ENCODE data around the gene SCD5. TPM values are rescaled to one million over a fixed set of nuclear protein-coding genes. Genes with fewer than 3 reads are reported as not detected.

SCD5 gene
- total and polyA plus RNA-seq, 2 donors (not counting 3 experiments of a cell fraction or from before 2014, with no cell fraction given) = 38.4 to 38.5 TPM

DNA sequence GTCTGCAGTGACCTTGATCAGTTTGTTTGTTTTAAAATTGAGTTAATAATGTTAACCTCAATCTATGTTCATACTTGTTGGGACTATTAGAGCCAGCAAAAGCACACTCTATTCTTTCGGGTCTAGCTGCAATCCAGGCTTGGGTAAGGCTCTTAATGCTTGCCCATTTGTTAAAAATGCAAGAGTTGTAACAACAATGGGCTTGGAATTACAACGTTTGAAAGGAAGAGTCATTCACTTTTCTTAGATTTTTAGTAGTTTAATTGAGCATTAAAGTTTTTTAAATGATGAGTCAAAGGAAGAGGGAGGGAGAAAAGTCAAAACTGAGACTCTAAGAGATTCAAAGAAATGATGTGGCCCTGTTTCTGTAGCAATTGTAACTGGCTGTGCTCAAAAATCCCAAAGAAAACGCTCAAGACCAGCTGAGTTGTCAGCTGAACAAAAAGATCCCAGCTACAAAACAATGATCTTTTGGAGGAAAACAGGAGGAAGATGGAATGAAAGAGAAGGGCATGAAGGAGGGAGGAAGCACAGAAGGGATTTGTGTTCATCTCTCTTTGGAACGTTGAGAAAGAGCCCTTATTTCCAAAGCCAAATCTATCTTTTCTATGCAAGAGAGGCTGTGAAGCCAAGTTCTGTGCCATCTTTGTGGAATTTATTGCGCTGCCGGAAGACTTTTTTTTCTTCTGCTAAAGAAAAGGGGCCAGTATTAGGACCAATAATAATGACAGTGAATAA, 5.5 kb downstream of the SCD5 start:
- H3K9me1 ChIP-seq (replicated peaks; ENCODE audit: control insufficient read depth, extremely low read depth, insufficient read depth, low read length) = no peaks in the 10 kb centered on the region
- no peak for TF ChIP-seq FOS (IDR thresholded peaks at IDR 0.05; ENCODE audit: borderline replicate concordance, insufficient read depth, low read length)
- no peak for TF ChIP-seq EZH2 (IDR thresholded peaks at IDR 0.05; ENCODE audit: borderline replicate concordance, low read depth, low read length, severe bottlenecking)
- TF ChIP-seq POLR2AphosphoS5 (IDR thresholded peaks at IDR 0.05; ENCODE audit: insufficient read depth, low read depth, low read length) = no peak
- no peak for TF ChIP-seq POLR2A (IDR thresholded peaks at IDR 0.05; ENCODE audit: low read depth, low read length)
- ChIA-PET POLR2A (no interaction called here), CTCF (interaction anchor here (0.8 kb wide), 1 partner anchor 10 kb away, joined by 3 read pairs; no protein-coding TSS in a partner anchor)
- H3K79me2 ChIP-seq (ENCODE audit: control insufficient read depth, insufficient read depth, low read length) = peaks cover 34% of the 10 kb centered on the region
- no peak overlapping the region for H3K9ac ChIP-seq (replicated peaks; ENCODE audit: extremely low read depth, insufficient read depth, low read length)
- dilution Hi-C loops (cut with MboI; ENCODE audit: extremely low pct_ligation_motif_present, low sequenced_read_pairs) = no loop called here
- no peaks in the 10 kb centered on the region for H3K9me3 ChIP-seq (replicated peaks; ENCODE audit: control insufficient read depth, insufficient read depth, low read length)
- DNase-seq (ENCODE audit: low read depth, low spot score) = no peak
- no TSS peak for BruUV-seq (replicated peaks)
- no peak overlapping the region for H3K27ac ChIP-seq (ENCODE audit: insufficient read depth, low read depth, low read length)
- no peak overlapping the region for H3K4me2 ChIP-seq (ENCODE audit: insufficient read depth, low read length)
- H3K4me3 ChIP-seq (replicated peaks in 1 of 3; ENCODE audit: insufficient read depth in 1 of 3, low read depth in 1 of 3, low read length in 3 of 3) = no peak overlapping the region
- H3K36me3 ChIP-seq (ENCODE audit: control insufficient read depth in 2 of 2, extremely low read depth in 1 of 2, insufficient read depth in 2 of 2, low read length in 2 of 2) = peaks cover 0 to 2% of the 10 kb centered on the region in 2 experiments
- peak; percentile 21 for FAIRE-seq
- H4K20me1 ChIP-seq (replicated peaks; ENCODE audit: control insufficient read depth, extremely low read depth, insufficient read depth, low read length) = no peaks in the 10 kb centered on the region
- H3K27me3 ChIP-seq (ENCODE audit: control insufficient read depth in 2 of 2, insufficient read depth in 2 of 2, low read length in 2 of 2) = no peaks in the 10 kb centered on the region
- intact Hi-C loops (cut with micrococcal nuclease) = loop anchor here (10.0 kb wide), 1 partner anchor 462 kb away; no protein-coding TSS in a partner anchor
- no peak overlapping the region for H2AFZ ChIP-seq (ENCODE audit: low read depth, low read length)
- H3K4me1 ChIP-seq (ENCODE audit: control insufficient read depth, extremely low read depth, insufficient read depth, low read length) = peaks cover 23% of the 10 kb centered on the region

DNA sequence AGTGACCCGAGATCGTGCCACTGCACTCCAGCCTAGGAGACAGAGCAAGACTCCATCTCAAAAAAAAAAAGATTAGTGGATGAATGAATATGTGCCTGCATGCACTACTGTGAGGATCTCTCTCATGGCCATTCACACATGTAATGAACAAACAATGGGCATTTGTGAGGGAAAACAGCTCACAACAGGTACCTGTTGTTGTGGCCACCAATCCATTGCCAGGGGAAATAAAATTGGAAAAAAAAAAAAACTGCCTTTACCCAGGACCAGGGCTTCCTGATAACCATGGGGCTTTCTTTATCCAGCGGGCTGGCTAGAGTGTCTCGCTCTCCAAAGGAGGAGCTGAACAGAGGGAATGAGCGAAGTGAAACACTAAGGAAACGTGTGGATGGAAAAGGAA, 7.4 kb downstream of the SCD5 start:
- no peak for TF ChIP-seq GATA2 (IDR thresholded peaks at IDR 0.05; ENCODE audit: insufficient read depth, insufficient read length, low read depth, low read length)
- TF ChIP-seq, protein P1, sequence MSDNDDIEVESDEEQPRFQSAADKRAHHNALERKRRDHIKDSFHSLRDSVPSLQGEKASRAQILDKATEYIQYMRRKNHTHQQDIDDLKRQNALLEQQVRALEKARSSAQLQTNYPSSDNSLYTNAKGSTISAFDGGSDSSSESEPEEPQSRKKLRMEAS (IDR thresholded peaks at IDR 0.05; ENCODE audit: insufficient read depth, insufficient read length) = no peak
- TF ChIP-seq FOS (IDR thresholded peaks at IDR 0.05; ENCODE audit: borderline replicate concordance, insufficient read depth, low read length) = no peak
- no peak for TF ChIP-seq POLR2A (IDR thresholded peaks at IDR 0.05; ENCODE audit: low read depth, low read length)
- no peak for TF ChIP-seq POLR2AphosphoS5 (IDR thresholded peaks at IDR 0.05; ENCODE audit: insufficient read depth, low read depth, low read length)
- TF ChIP-seq EZH2 (IDR thresholded peaks at IDR 0.05; ENCODE audit: borderline replicate concordance, low read depth, low read length, severe bottlenecking) = no peak
- TF ChIP-seq, protein P2, sequence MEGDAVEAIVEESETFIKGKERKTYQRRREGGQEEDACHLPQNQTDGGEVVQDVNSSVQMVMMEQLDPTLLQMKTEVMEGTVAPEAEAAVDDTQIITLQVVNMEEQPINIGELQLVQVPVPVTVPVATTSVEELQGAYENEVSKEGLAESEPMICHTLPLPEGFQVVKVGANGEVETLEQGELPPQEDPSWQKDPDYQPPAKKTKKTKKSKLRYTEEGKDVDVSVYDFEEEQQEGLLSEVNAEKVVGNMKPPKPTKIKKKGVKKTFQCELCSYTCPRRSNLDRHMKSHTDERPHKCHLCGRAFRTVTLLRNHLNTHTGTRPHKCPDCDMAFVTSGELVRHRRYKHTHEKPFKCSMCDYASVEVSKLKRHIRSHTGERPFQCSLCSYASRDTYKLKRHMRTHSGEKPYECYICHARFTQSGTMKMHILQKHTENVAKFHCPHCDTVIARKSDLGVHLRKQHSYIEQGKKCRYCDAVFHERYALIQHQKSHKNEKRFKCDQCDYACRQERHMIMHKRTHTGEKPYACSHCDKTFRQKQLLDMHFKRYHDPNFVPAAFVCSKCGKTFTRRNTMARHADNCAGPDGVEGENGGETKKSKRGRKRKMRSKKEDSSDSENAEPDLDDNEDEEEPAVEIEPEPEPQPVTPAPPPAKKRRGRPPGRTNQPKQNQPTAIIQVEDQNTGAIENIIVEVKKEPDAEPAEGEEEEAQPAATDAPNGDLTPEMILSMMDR (IDR thresholded peaks at IDR 0.05; ENCODE audit: extremely low read depth in 1 of 2, insufficient read depth in 1 of 2, low read depth in 1 of 2, low read length in 2 of 2) = no peak
- TF ChIP-seq JUN (IDR thresholded peaks at IDR 0.05; ENCODE audit: borderline replicate concordance, insufficient read depth, insufficient read length, low read depth) = no peak
- no peak for TF ChIP-seq MYC (IDR thresholded peaks at IDR 0.05; ENCODE audit: low read depth, low read length)
- POLR2A ChIA-PET = no interaction called here

More for the DNA sequence above, 7.4 kb downstream of the SCD5 start:
- no peaks in the 10 kb centered on the region for H3K27me3 ChIP-seq (ENCODE audit: control insufficient read depth in 2 of 2, insufficient read depth in 2 of 2, low read length in 2 of 2)
- no peak overlapping the region for H2AFZ ChIP-seq (ENCODE audit: low read depth, low read length)
- dilution Hi-C loops (cut with MboI; ENCODE audit: extremely low pct_ligation_motif_present, low sequenced_read_pairs) = no loop called here
- H4K20me1 ChIP-seq (replicated peaks; ENCODE audit: control insufficient read depth, extremely low read depth, insufficient read depth, low read length) = no peaks in the 10 kb centered on the region
- intact Hi-C loops (cut with micrococcal nuclease) = loop anchor here (10.0 kb wide), 1 partner anchor 464 kb away; no protein-coding TSS in a partner anchor
- H3K4me3 ChIP-seq (replicated peaks in 1 of 3; ENCODE audit: insufficient read depth in 1 of 3, low read depth in 1 of 3, low read length in 3 of 3) = no peak overlapping the region
- H3K36me3 ChIP-seq (ENCODE audit: control insufficient read depth in 2 of 2, extremely low read depth in 1 of 2, insufficient read depth in 2 of 2, low read length in 2 of 2) = peaks cover 0 to 2% of the 10 kb centered on the region in 2 experiments
- no peak overlapping the region for H3K4me2 ChIP-seq (ENCODE audit: insufficient read depth, low read length)
- DNase-seq (ENCODE audit: low read depth, low spot score) (no peak), FAIRE-seq (no peak)
- H3K9ac ChIP-seq (replicated peaks; ENCODE audit: extremely low read depth, insufficient read depth, low read length) = no peak overlapping the region
- H3K9me3 ChIP-seq (replicated peaks; ENCODE audit: control insufficient read depth, insufficient read depth, low read length) = no peaks in the 10 kb centered on the region
- peaks cover 25% of the 10 kb centered on the region for H3K4me1 ChIP-seq (ENCODE audit: control insufficient read depth, extremely low read depth, insufficient read depth, low read length)
- no peaks in the 10 kb centered on the region for H3K9me1 ChIP-seq (replicated peaks; ENCODE audit: control insufficient read depth, extremely low read depth, insufficient read depth, low read length)
- BruUV-seq (replicated peaks) = no TSS peak
- CTCF ChIA-PET = interaction anchor here (1.0 kb wide), 1 partner anchor 52 kb away, joined by 7 read pairs; no protein-coding TSS in a partner anchor
- no peak overlapping the region for H3K27ac ChIP-seq (ENCODE audit: insufficient read depth, low read depth, low read length)
- peaks cover 22% of the 10 kb centered on the region for H3K79me2 ChIP-seq (ENCODE audit: control insufficient read depth, insufficient read depth, low read length)

All from endothelial cell of umbilical vein (primary cell).